ENCODE measurements around the gene THBS2. TPM values are rescaled to one million over a fixed set of nuclear protein-coding genes. Genes with fewer than 3 reads are reported as not detected.
"Not testable (repeated sequence)": the region's sequence is repeated elsewhere in the genome, so short reads cannot be mapped to it uniquely, and the experiment has no call there.

The THBS2 gene
- total RNA-seq, 1 donor from 2014 or later = not detected

DNA sequence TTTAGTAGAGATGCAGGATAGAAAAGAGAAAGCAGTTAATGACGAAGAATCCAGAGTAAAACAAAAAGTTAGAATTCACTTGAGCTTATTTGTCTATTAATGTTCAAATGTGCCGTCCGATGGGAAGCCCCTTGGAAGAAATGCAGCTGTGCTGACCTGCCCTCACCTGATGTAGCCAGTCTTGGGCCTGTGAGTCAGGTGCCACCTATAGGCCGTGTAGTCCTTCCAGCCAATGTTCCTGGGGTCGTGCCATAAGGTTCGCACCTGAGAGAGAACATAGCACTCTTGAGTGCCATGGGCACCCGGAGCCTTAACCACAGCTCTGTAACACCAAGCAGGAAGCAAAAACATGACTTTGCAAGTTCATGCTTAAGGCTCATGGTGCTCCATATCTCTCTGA lies 32.4 kb downstream of the THBS2 start:
- H3K4me3 Mint-ChIP-seq (ENCODE audit: low read depth) = no peak overlapping the region
- no peaks in the 10 kb centered on the region for H3K36me3 Mint-ChIP-seq (ENCODE audit: insufficient read depth)
- TF ChIP-seq, protein P1, sequence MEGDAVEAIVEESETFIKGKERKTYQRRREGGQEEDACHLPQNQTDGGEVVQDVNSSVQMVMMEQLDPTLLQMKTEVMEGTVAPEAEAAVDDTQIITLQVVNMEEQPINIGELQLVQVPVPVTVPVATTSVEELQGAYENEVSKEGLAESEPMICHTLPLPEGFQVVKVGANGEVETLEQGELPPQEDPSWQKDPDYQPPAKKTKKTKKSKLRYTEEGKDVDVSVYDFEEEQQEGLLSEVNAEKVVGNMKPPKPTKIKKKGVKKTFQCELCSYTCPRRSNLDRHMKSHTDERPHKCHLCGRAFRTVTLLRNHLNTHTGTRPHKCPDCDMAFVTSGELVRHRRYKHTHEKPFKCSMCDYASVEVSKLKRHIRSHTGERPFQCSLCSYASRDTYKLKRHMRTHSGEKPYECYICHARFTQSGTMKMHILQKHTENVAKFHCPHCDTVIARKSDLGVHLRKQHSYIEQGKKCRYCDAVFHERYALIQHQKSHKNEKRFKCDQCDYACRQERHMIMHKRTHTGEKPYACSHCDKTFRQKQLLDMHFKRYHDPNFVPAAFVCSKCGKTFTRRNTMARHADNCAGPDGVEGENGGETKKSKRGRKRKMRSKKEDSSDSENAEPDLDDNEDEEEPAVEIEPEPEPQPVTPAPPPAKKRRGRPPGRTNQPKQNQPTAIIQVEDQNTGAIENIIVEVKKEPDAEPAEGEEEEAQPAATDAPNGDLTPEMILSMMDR (IDR thresholded peaks at IDR 0.05; ENCODE audit: unreplicated experiment) = no peak
- no peaks in the 10 kb centered on the region for H3K9me3 Mint-ChIP-seq (ENCODE audit: low read depth)
- peaks cover 1% of the 10 kb centered on the region for H3K4me1 Mint-ChIP-seq (ENCODE audit: low read depth)
- H3K27me3 Mint-ChIP-seq = no peaks in the 10 kb centered on the region
- no peak for DNase-seq (ENCODE audit: low spot score, unreplicated experiment)
- no peak overlapping the region for H3K27ac Mint-ChIP-seq

DNA sequence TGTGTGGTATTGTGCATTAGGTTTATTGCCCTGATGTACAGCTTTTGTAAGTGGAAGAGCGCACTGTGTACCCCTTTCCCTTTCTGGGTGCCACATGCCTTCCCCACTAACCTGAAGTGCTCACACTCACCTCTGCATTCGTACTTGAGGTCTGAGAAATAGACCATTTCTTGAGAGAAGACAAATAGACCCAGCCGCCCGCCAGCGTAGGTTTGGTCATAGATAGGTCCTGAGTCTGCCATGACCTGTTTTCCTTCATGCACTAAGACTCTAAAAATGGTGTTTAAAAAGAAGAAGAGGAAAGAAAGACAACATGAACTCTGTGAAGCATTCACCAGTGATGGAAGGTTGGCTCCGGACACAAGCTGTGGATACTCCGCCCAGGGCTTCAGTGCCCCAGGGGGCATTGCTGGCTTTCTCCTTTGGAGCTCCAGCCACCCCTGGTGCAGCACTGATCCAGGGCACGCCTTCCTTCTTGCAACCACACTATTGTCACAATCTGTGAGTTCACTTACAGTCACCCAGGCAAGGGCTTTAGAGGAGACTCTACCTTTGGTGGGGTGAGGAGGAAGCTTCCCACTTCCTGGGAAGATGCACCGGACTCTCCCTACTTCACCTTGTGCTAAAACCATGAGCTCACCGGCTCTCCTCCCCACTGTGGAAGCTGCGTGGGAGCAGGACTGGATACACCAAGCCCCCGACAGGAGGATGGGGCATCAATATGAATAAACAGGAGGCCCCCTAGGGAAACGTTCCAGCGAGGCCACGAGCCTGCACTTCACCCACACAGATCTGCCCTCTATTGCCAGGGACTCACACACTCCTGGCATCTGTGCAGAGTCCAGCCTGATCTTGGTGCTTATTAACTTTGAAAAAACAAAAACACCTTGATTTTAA lies 33.3 kb downstream of the THBS2 start:
- Mint-ChIP-seq H3K4me3 (ENCODE audit: low read depth) (no peak overlapping the region), H3K27me3 (no peaks in the 10 kb centered on the region), H3K4me1 (ENCODE audit: low read depth) (peaks cover 1% of the 10 kb centered on the region), H3K9me3 (ENCODE audit: low read depth) (no peaks in the 10 kb centered on the region), H3K27ac (no peak overlapping the region), H3K36me3 (ENCODE audit: insufficient read depth) (no peaks in the 10 kb centered on the region)
- TF ChIP-seq, protein P1 (IDR thresholded peaks at IDR 0.05; ENCODE audit: unreplicated experiment) = no peak
- DNase-seq (ENCODE audit: low spot score, unreplicated experiment) = no peak

DNA sequence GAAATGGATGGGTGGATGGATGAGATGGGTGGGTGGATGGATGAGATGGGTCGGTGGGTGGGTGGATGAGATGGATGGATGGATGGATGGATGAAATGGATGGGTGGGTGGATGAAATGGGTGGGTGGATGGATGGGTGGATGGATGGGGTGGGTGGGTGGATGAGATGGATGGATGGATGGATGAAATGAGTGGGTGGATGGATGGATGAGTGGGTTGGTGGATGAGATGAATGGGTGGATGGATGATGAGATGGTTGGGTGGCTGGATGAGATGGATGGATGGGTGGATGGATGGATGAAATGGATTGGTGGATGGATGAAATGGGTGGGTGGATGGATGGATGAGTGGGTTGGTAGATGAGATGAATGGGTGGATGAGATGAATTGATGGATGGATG lies 35.7 kb downstream of the THBS2 start:
- no peaks in the 10 kb centered on the region for H3K27me3 Mint-ChIP-seq
- H3K4me1 Mint-ChIP-seq (ENCODE audit: low read depth) = no peaks in the 10 kb centered on the region
- DNase-seq (ENCODE audit: low spot score, unreplicated experiment) = no peak
- no peaks in the 10 kb centered on the region for H3K9me3 Mint-ChIP-seq (ENCODE audit: low read depth)
- H3K4me3 Mint-ChIP-seq (ENCODE audit: low read depth) = no peak overlapping the region
- H3K27ac Mint-ChIP-seq = no peak overlapping the region
- TF ChIP-seq, protein P1 (IDR thresholded peaks at IDR 0.05; ENCODE audit: unreplicated experiment) = no peak
- H3K36me3 Mint-ChIP-seq (ENCODE audit: insufficient read depth) = no peaks in the 10 kb centered on the region

DNA sequence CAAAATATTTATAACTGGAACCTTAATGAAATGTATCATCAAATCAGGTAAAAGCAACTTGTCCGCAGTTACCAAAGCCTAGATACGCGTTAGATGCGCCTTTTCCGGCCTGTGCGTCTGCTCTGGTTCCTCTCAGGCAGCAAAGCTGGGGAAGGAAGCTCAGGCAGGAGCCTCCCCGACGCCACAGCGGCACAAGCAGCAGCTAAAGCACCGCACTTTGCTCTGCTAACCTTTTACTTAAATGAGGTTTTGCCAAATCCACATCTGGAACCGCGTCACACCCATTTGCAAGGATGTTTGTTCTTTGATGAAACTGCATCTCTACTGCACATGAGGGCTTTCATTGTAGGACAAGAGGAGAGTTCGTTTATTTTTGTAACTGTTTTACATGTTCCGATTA lies 36.8 kb downstream of the THBS2 start:
- Mint-ChIP-seq H3K36me3 (ENCODE audit: insufficient read depth) (no peaks in the 10 kb centered on the region), H3K4me1 (ENCODE audit: low read depth) (no peaks in the 10 kb centered on the region), H3K4me3 (ENCODE audit: low read depth) (no peak overlapping the region), H3K27ac (no peak overlapping the region), H3K27me3 (no peaks in the 10 kb centered on the region), H3K9me3 (ENCODE audit: low read depth) (no peaks in the 10 kb centered on the region)
- TF ChIP-seq, protein P1 (IDR thresholded peaks at IDR 0.05; ENCODE audit: unreplicated experiment) = no peak
- no peak for DNase-seq (ENCODE audit: low spot score, unreplicated experiment)

DNA sequence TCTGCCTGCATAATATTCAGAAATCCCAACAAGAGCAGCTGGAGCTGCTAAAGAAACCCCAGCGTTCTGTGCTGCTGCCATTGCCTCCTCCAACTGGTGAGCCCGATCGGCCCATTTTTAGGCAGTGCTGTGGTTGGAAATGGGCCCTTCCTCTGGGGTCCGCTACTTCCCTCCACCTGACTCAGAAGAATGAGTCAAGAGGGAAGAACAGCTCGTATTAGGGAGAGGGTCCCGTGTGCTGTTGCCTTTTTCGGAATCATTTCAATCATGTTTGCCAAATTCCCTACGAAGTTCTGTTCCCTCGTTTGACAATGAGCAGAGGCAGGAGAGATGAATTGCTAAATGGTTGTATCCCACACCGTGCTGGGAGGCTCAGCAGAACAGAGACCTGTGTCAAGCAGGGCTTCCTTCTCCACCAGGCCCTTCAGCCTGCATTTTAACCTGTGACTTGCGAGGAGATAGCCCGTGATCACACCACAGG lies 38.4 kb downstream of the THBS2 start:
- DNase-seq (ENCODE audit: low spot score, unreplicated experiment) = no peak
- H3K4me1 Mint-ChIP-seq (ENCODE audit: low read depth) = no peaks in the 10 kb centered on the region
- H3K27ac Mint-ChIP-seq = no peak overlapping the region
- TF ChIP-seq, protein P1 (IDR thresholded peaks at IDR 0.05; ENCODE audit: unreplicated experiment) = no peak
- no peaks in the 10 kb centered on the region for H3K9me3 Mint-ChIP-seq (ENCODE audit: low read depth)
- H3K27me3 Mint-ChIP-seq = no peaks in the 10 kb centered on the region
- H3K36me3 Mint-ChIP-seq (ENCODE audit: insufficient read depth) = no peaks in the 10 kb centered on the region
- H3K4me3 Mint-ChIP-seq (ENCODE audit: low read depth) = no peak overlapping the region

DNA sequence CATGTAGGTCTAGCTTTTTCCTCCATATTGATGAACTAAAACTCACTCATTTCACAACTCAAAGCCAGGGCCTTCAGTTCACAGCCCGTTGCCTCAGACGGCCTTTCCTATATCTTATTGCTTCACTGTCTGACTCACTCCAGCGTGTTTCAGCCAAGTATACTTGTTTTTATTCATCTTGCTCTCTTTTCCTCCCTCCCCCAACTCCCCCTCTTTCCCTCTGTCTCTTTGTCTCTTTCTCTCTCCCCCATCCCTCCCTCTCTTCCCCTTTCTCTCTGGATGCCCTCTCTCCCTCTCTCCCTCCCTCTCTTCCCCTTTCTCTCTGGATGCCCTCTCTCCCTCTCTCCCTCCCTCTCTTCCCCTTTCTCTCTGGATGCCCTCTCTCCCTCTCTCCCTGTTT lies 38.9 kb downstream of the THBS2 start:
- not testable (repeated sequence) for H3K9me3 Mint-ChIP-seq (ENCODE audit: low read depth); H3K27ac Mint-ChIP-seq; H3K4me1 Mint-ChIP-seq (ENCODE audit: low read depth); H3K4me3 Mint-ChIP-seq (ENCODE audit: low read depth); H3K27me3 Mint-ChIP-seq; DNase-seq (ENCODE audit: low spot score, unreplicated experiment); H3K36me3 Mint-ChIP-seq (ENCODE audit: insufficient read depth)

Measured in progenitor cell of endocrine pancreas (in vitro differentiated cells).